ENCODE data around the gene DLEC1. TPM values are rescaled to one million over a fixed set of nuclear protein-coding genes. Genes with fewer than 3 reads are reported as not detected.
"Not testable (repeated sequence)": the region's sequence is repeated elsewhere in the genome, so short reads cannot be mapped to it uniquely, and the experiment has no call there.

Gene DLEC1
- total RNA-seq, 4 donors from 2014 or later: 0.20 to 4.1 (median 1.4) TPM

DNA sequence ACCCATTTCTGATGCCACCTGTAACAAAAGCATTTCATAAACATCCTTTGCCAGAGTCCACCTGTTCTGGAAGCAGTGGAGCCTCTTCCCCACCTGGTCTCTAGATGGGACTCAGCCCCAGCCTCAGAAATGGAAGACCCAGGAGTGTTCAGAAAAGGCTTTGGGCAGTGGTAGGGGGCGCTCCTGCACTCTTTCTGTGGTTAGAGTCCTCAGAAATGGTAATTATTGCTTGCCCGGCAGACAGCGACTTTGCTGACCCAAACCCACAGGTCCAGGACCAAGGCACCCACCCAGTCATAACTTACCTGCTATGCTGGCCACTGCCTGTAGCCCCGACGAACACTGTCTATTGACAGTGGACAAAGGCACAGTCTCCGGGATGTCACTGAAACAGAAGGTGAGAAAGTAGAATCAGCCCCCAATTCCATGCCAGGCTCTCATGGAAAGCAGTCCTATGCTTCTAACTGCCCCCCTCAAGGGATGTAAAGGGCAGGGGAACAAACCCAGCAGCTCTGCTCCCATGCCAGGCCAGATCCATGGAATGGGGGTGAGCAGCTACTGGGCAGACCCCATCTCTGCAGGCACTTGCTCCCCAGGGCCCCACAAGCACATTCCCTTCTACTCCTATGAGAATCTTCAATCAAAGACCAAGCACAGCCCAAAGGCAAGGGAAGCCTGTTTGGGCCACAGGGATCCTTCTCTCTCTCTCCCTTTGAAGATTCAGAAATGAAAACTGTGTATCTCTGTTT lies 92.8 kb downstream of the DLEC1 start:
- Histone ChIP-seq H3K36me3 (peaks cover 0 to 37% (median 16%) of the 10 kb centered on the region in 4 donors), H3K27me3 (no peaks in the 10 kb centered on the region), H3K4me1 (peaks cover 23 to 53% (median 34%) of the 10 kb centered on the region in 4 donors), H3K4me3 (no peak overlapping the region), H3K27ac (no peak overlapping the region), H3K9me3 (no peaks in the 10 kb centered on the region)
- intact Hi-C loops (cut with DNase I; ENCODE audit: low total_unique reads): no loop called here
- WGBS, 2 donors (ENCODE audit: low coverage in 1 of 2): 82% methylated on average over 6 of the region's 6 CpGs; no CpG with 5 or more reads in 1 of the 2 donors
- in situ Hi-C loops (cut with MboI; ENCODE audit: low pct_ligation_motif_present in 1 of 4, low pct_unique_long_range_greater_than_20kb in 1 of 4, low sequenced_read_pairs in 3 of 4): loop anchor here in 2 of 4 donors (25.0 kb wide), 2 partner anchors 331 to 356 kb away; partner anchors contain the start of genes ACVR2B (in 1 of the 2) and EXOG (in 1 of the 2)
- no peak for TF ChIP-seq POLR2A (IDR thresholded peaks at IDR 0.05)
- no peak for TF ChIP-seq EP300 (IDR thresholded peaks at IDR 0.05; ENCODE audit: low read depth)
- TF ChIP-seq POLR2AphosphoS5 (IDR thresholded peaks at IDR 0.05): no peak
- TF ChIP-seq, protein P1, sequence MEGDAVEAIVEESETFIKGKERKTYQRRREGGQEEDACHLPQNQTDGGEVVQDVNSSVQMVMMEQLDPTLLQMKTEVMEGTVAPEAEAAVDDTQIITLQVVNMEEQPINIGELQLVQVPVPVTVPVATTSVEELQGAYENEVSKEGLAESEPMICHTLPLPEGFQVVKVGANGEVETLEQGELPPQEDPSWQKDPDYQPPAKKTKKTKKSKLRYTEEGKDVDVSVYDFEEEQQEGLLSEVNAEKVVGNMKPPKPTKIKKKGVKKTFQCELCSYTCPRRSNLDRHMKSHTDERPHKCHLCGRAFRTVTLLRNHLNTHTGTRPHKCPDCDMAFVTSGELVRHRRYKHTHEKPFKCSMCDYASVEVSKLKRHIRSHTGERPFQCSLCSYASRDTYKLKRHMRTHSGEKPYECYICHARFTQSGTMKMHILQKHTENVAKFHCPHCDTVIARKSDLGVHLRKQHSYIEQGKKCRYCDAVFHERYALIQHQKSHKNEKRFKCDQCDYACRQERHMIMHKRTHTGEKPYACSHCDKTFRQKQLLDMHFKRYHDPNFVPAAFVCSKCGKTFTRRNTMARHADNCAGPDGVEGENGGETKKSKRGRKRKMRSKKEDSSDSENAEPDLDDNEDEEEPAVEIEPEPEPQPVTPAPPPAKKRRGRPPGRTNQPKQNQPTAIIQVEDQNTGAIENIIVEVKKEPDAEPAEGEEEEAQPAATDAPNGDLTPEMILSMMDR (IDR thresholded peaks at IDR 0.05): no peak
- DNase-seq: peak; percentile 31

DNA sequence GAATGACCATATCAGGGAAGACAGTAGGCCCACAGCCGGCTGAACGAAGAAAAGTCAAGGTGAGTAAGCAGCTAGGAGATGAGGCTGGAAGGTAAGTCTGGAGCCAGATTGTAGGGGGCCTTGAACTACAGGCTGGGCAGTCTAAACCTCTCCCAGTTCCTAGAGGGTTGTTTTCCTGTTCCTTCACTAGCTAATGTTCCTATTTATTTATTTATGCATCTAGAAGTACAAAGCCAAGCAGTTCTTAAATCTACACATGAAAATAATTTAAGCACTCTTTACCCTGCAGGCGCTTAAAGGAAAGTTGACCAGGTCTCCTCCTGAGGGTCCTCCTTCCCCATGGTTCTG lies 94.2 kb downstream of the DLEC1 start:
- intact Hi-C loops (cut with DNase I; ENCODE audit: low total_unique reads) (no loop called here), in situ Hi-C loops (cut with MboI; ENCODE audit: low pct_ligation_motif_present in 1 of 4, low pct_unique_long_range_greater_than_20kb in 1 of 4, low sequenced_read_pairs in 3 of 4) (loop anchor here in 2 of 4 donors (25.0 kb wide), 2 partner anchors 329 to 354 kb away; partner anchors contain the start of genes ACVR2B (in 1 of the 2) and EXOG (in 1 of the 2))
- TF ChIP-seq, protein P1 (IDR thresholded peaks at IDR 0.05): no peak
- TF ChIP-seq POLR2AphosphoS5 (IDR thresholded peaks at IDR 0.05) (no peak), POLR2A (IDR thresholded peaks at IDR 0.05) (no peak), EP300 (IDR thresholded peaks at IDR 0.05; ENCODE audit: low read depth) (no peak)
- H3K36me3 ChIP-seq: peaks cover 0 to 24% (median 10%) of the 10 kb centered on the region in 4 donors
- 84 to 87% methylated on average over 2 to 3 of the region's 3 CpGs for WGBS, 2 donors (ENCODE audit: low coverage in 1 of 2)
- no peaks in the 10 kb centered on the region for H3K9me3 ChIP-seq
- H3K27me3 ChIP-seq: no peaks in the 10 kb centered on the region
- peak overlapping the region; percentile 57 to 69 (median 62) for H3K27ac ChIP-seq
- DNase-seq: peak; percentile 5
- no peak overlapping the region for H3K4me3 ChIP-seq
- peaks cover 26 to 57% (median 41%) of the 10 kb centered on the region in 4 donors for H3K4me1 ChIP-seq

DNA sequence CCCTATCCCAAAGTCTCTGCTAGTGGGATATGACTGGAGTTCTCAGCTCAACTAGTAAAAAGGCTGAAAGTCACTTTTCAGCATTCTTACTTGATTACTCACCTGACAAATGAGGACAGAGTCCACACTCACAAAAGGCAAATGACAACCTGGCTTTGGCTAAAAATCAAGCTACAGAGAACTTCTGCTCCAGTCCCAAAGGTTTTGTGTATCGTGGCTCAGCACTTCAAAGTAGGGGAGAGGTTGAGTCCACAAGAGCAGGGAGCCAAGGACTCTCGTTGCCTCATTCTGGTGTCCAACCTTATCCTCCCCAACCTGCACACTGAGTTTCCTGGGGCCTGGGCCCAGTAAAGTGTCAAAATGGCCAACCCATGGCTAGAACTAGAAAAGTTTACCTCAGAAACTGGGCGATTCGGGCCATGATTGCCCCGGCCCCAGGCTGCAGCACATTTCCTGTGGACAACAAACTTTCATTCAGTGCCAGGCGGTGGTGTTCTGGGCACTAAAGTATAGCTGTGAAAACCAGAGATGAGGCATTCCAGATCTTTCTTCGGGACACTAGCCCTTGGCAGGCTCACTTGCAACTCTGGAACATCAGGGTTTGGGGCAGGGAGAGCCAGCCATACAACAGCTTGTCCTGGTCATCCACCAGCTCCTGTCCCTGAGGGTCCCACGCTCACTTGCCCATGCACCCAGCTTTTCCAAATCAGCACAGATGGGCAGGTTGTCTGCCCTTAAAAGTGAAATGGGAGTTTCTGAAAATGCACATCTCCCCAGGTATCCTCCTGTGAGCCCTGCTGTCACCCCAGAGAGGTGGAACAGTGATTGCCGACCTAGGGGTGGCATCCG lies 94.8 kb downstream of the DLEC1 start:
- TF ChIP-seq EP300 (IDR thresholded peaks at IDR 0.05; ENCODE audit: low read depth) (no peak), POLR2AphosphoS5 (IDR thresholded peaks at IDR 0.05) (peak in 2 of 3 donors; percentile 69 to 78)
- intact Hi-C loops (cut with DNase I; ENCODE audit: low total_unique reads) (no loop called here), in situ Hi-C loops (cut with MboI; ENCODE audit: low pct_ligation_motif_present in 1 of 4, low pct_unique_long_range_greater_than_20kb in 1 of 4, low sequenced_read_pairs in 3 of 4) (loop anchor here in 2 of 4 donors (25.0 kb wide), 2 partner anchors 329 to 354 kb away; partner anchors contain the start of genes ACVR2B (in 1 of the 2) and EXOG (in 1 of the 2))
- Histone ChIP-seq H3K9me3 (no peaks in the 10 kb centered on the region), H3K4me3 (no peak overlapping the region), H3K36me3 (peaks cover 0 to 18% (median 7%) of the 10 kb centered on the region in 4 donors), H3K27me3 (no peaks in the 10 kb centered on the region), H3K27ac (peak overlapping the region; percentile 57 to 69 (median 62)), H3K4me1 (peaks cover 26 to 57% (median 42%) of the 10 kb centered on the region in 4 donors)
- WGBS, 2 donors (ENCODE audit: low coverage in 1 of 2): 68% methylated on average over 10 of the region's 10 CpGs; no CpG with 5 or more reads in 1 of the 2 donors
- peak; percentile 46 for DNase-seq

DNA sequence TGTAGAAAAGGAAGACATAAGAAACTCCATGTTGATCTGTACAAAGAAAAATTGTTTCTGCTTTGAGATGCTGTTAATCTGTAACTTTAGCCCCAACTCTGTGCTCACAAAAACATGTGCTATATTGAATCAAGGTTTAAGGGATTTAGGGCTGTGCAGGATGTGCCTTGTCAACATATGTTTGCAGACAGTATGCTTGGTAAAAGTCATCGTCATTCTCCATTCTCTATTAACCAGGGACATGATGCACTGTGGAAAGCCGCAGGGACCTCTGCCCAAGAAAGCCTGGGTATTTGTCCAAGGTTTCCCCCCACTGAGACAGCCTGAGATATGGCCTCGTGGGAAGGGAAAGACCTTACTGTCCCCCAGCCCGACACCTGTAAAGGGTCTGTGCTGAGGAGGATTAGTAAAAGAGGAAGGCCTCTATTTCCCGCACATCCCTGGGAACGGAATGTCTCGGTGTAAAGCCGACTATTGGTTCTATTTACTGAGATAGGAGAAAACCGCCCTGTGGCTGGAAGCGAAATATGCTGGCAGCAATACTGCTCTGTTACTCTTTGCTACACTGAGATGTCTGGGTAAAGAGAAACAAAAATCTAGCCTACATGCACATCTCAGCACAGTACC lies 95.6 kb downstream of the DLEC1 start:
- H3K27me3 ChIP-seq; intact Hi-C loops (cut with DNase I; ENCODE audit: low total_unique reads); H3K9me3 ChIP-seq; H3K4me3 ChIP-seq; DNase-seq: not testable (repeated sequence)
- peaks cover 30 to 62% (median 48%) of the 10 kb centered on the region in 4 donors for H3K4me1 ChIP-seq
- H3K36me3 ChIP-seq: peaks cover 0 to 11% (median 3%) of the 10 kb centered on the region in 4 donors
- H3K27ac ChIP-seq: peak overlapping the region; percentile 57 to 69 (median 62)
- in situ Hi-C loops (cut with MboI; ENCODE audit: low pct_ligation_motif_present in 1 of 4, low pct_unique_long_range_greater_than_20kb in 1 of 4, low sequenced_read_pairs in 3 of 4): loop anchor here in 2 of 4 donors (25.0 kb wide), 2 partner anchors 328 to 353 kb away; partner anchors contain the start of genes ACVR2B (in 1 of the 2) and EXOG (in 1 of the 2)
- WGBS, 2 donors (ENCODE audit: low coverage in 1 of 2): 87% methylated on average over 3 to 10 of the region's 10 CpGs

DNA sequence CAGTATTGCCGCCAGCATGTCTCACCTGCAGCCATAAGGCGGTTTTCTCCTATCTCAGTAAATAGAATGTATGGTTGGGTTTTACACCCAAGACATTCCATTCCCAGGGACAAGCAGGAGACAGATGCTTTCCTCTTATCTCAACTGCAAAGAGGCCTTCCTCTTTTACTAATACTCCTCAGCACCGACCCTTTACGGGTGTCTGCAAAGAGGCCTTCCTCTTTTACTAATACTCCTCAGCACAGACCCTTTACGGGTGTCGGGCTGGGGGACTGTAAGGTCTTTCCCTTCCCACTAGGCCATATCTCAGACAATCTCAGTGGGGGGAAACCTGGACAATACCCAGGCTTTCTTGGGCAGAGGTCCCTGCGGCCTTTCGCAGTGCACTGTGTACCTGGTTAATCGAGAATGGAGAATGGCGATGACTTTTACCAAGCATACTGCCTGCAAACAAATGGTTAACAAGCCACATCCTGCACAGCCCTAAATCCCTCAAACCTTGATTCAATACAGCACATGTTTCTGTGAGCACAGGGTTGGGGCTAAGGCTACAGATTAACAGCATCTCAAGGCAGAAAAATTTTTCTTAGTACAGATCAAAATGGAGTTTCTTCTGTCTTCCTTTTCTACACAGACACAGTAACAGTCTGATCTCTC lies 96.7 kb downstream of the DLEC1 start:
- WGBS, 2 donors (ENCODE audit: low coverage in 1 of 2): 47 to 60% methylated on average over 10 of the region's 10 CpGs
- H3K4me3 ChIP-seq: peak overlapping the region; percentile 62 to 99 (median 89)
- H3K27me3 ChIP-seq; intact Hi-C loops (cut with DNase I; ENCODE audit: low total_unique reads); H3K9me3 ChIP-seq; DNase-seq; H3K36me3 ChIP-seq: not testable (repeated sequence)
- peaks cover 35 to 67% (median 52%) of the 10 kb centered on the region in 4 donors for H3K4me1 ChIP-seq
- in situ Hi-C loops (cut with MboI; ENCODE audit: low pct_ligation_motif_present in 1 of 4, low pct_unique_long_range_greater_than_20kb in 1 of 4, low sequenced_read_pairs in 3 of 4): loop anchor here in 2 of 4 donors (25.0 kb wide), 2 partner anchors 327 to 352 kb away; partner anchors contain the start of genes ACVR2B (in 1 of the 2) and EXOG (in 1 of the 2)
- peak overlapping the region; percentile 92 to 97 (median 95) for H3K27ac ChIP-seq
